ENCODE measurements around the gene CNTN1.

DNA sequence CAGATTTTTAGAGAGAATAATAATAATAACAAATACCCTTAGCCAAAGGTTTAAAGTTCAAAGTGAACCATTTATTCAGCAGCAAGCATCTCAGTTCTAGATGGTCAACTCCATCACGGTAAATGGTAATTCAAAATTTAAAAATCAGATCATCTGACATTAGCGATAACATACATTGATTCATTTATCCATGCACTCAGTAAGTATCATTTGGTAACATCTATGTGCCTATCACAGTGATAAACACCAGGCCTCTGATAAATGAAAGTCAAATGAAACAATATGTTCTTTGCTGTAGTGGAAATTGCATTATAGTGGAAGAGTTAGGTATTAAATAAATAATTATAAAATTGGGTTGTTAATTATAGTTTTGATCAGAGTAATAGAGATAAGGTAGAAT, 108.8 kb downstream of the CNTN1 start:
- no peak for TF ChIP-seq TAF1 (IDR thresholded peaks at IDR 0.05; ENCODE audit: low read depth, low read length)
- TF ChIP-seq POLR2A (IDR thresholded peaks at IDR 0.05; ENCODE audit: low read depth, low read length): no peak
- TF ChIP-seq POLR2AphosphoS5 (IDR thresholded peaks at IDR 0.05; ENCODE audit: low read depth, low read length): no peak
- no peak for TF ChIP-seq SPI1 (IDR thresholded peaks at IDR 0.05; ENCODE audit: low read depth, low read length)
- TF ChIP-seq PAX5 (IDR thresholded peaks at IDR 0.05; ENCODE audit: insufficient read depth, low read length, severe bottlenecking): no peak
- TF ChIP-seq POU2F2 (IDR thresholded peaks at IDR 0.05; ENCODE audit: low read depth, low read length): no peak

Measured in GM12891 (cell line).